RWPE2 (cell line): ENCODE results near the gene PCSK6.

Source experiments
- ATAC-seq: fragments of 200-7000 bp; cut with Tn5 transposase; 3 replicates; pipeline ENCODE4 v1.9.1; 2021; ENCODE audit warnings: low read depth
- DNase-seq: peaks from one replicate; pipeline ENCODE4 v3.0.0-alpha.2; 2020; ENCODE audit warnings: low spot score
- H3K27ac ChIP-seq: fragments of 450-650 bp; 2 replicates; pipeline ENCODE4 v1.5.1; 2017; ENCODE audit warnings: mild to moderate bottlenecking; ENCODE audit not compliant: poor library complexity, severe bottlenecking
- H3K27me3 ChIP-seq: fragments of 250-450 bp; sonication (Bioruptor Pico); 2 replicates; pipeline ENCODE4 v1.5.1; 2021; ENCODE audit warnings: mild to moderate bottlenecking, moderate library complexity; ENCODE audit not compliant: insufficient read depth, poor library complexity, severe bottlenecking
- H3K36me3 ChIP-seq: fragments of 250-450 bp; sonication (Bioruptor Pico); 2 replicates; pipeline ENCODE4 v1.5.1; 2020; ENCODE audit warnings: low read depth, mild to moderate bottlenecking, moderate library complexity
- H3K4me1 ChIP-seq: fragments of 250-450 bp; sonication (Bioruptor Pico); 2 replicates; pipeline ENCODE4 v1.5.1; 2021; ENCODE audit warnings: mild to moderate bottlenecking, moderate library complexity; ENCODE audit not compliant: insufficient read depth, poor library complexity, severe bottlenecking
- H3K4me3 ChIP-seq: fragments of 250-450 bp; sonication (Bioruptor Pico); 2 replicates; pipeline ENCODE4 v1.5.1; 2021; ENCODE audit warnings: mild to moderate bottlenecking, moderate library complexity; ENCODE audit not compliant: severe bottlenecking
- H3K9me3 ChIP-seq: fragments of 250-450 bp; sonication (Bioruptor Pico); 2 replicates; pipeline ENCODE4 v1.5.1; 2021; ENCODE audit warnings: mild to moderate bottlenecking, moderate library complexity; ENCODE audit not compliant: severe bottlenecking
- CTCF ChIP-seq: fragments of 450-650 bp; IDR thresholded peaks from one replicate; pipeline ENCODE4 v1.5.1; 2017; ENCODE audit warnings: mild to moderate bottlenecking, moderate library complexity; ENCODE audit not compliant: poor library complexity, severe bottlenecking

Gene PCSK6

GRCh38 chr15:101447561-101448071, 41.9 kb downstream of the PCSK6 start:
- no peak for ATAC-seq
- H3K4me1 ChIP-seq = peaks cover 17% of the 10 kb centered on the region

GRCh38 chr15:101447168-101447533, 42.4 kb downstream of the PCSK6 start:
- Histone ChIP-seq H3K9me3 (no peaks in the 10 kb centered on the region), H3K4me1 (peaks cover 17% of the 10 kb centered on the region), H3K27ac (no peak overlapping the region), H3K27me3 (no peaks in the 10 kb centered on the region), H3K36me3 (no peaks in the 10 kb centered on the region), H3K4me3 (no peak overlapping the region)
- DNase-seq (no peak), ATAC-seq (no peak)
- no peak for TF ChIP-seq CTCF

More at GRCh38 chr15:101447561-101448071, 41.9 kb downstream of the PCSK6 start:
- DNase-seq = peak; percentile 63
- Histone ChIP-seq H3K36me3 (no peaks in the 10 kb centered on the region), H3K27ac (no peak overlapping the region), H3K4me3 (no peak overlapping the region), H3K27me3 (no peaks in the 10 kb centered on the region), H3K9me3 (no peaks in the 10 kb centered on the region)
- no peak for TF ChIP-seq CTCF

- no peak for TF ChIP-seq CTCF
- H3K36me3 ChIP-seq = no peaks in the 10 kb centered on the region
- H3K4me3 ChIP-seq = no peak overlapping the region
- peak; percentile 30 for ATAC-seq
- H3K27ac ChIP-seq = peak overlapping the region; percentile 5
- DNase-seq = peak; percentile 60
- H3K27me3 ChIP-seq = no peaks in the 10 kb centered on the region
- H3K9me3 ChIP-seq = no peaks in the 10 kb centered on the region
- peaks cover 17% of the 10 kb centered on the region for H3K4me1 ChIP-seq
Measured at GRCh38 chr15:101446518-101447167, 42.9 kb downstream of the PCSK6 start.

GRCh38 chr15:101445562-101446517, 43.7 kb downstream of the PCSK6 start:
- Histone ChIP-seq H3K4me1 (peaks cover 17% of the 10 kb centered on the region), H3K9me3 (no peaks in the 10 kb centered on the region)
- DNase-seq = peak; percentile 62

More at GRCh38 chr15:101445562-101446517, 43.7 kb downstream of the PCSK6 start:
- no peaks in the 10 kb centered on the region for H3K27me3 ChIP-seq
- H3K4me3 ChIP-seq = no peak overlapping the region
- peak; percentile 78 for ATAC-seq
- H3K36me3 ChIP-seq = no peaks in the 10 kb centered on the region
- H3K27ac ChIP-seq = peak overlapping the region; percentile 5
- TF ChIP-seq CTCF = no peak
